CD4-positive, alpha-beta T cell (primary cell): Measurements from ENCODE around the gene AHRR. TPM values are rescaled to one million over a fixed set of nuclear protein-coding genes. Genes with fewer than 3 reads are reported as not detected.

Source experiments
- ATAC-seq: fragments of 200-7000 bp; cut with Tn5 transposase; one replicate; pipeline ENCODE4 v1.10.0; 2022; ENCODE audit warnings: mild to moderate bottlenecking; ENCODE audit not compliant: poor library complexity
- CTCF ChIA-PET: fragments of 350-600 bp; sonication (Branson Sonifier 250); formaldehyde crosslinking; loops from one replicate; lab custom pipeline; 2021; ENCODE audit warnings: antibody characterized with exemption, inconsistent platforms; lab: Charles Lee
- POLR2A ChIA-PET: fragments of 350-600 bp; sonication (Branson Sonifier 250); formaldehyde crosslinking; loops from one replicate; lab custom pipeline; 2021; ENCODE audit warnings: antibody characterized with exemption, inconsistent platforms; lab: Charles Lee
- DNase-seq, 14 experiments: peaks; one replicate each; pipeline ENCODE4 v3.0.0-alpha.2; 2013 to 2020; ENCODE audit warnings: mixed read lengths in 2 of 14
- H3K27ac ChIP-seq, 2 donors: one replicate each; pipeline versions ENCODE4 v1.5.1 to v1.7.0; 2013; ENCODE audit warnings: low read length in 2 of 2, low read depth in 1 of 2, mild to moderate bottlenecking in 1 of 2
- H3K27me3 ChIP-seq, 2 experiments: 1 replicate in 1 of 2; 2 replicates in 1 of 2; pipeline versions ENCODE4 v1.6.1 to v1.7.0; 2013; ENCODE audit warnings: low read length in 2 of 2, control low read depth in 1 of 2, mild to moderate bottlenecking in 1 of 2, moderate library complexity in 1 of 2; ENCODE audit not compliant: insufficient read depth in 2 of 2, control insufficient read depth in 1 of 2
- H3K36me3 ChIP-seq: one replicate; pipeline ENCODE4 v1.6.1; 2013; ENCODE audit warnings: low read length, control low read depth; ENCODE audit not compliant: insufficient read depth
- H3K4me1 ChIP-seq: one replicate; pipeline ENCODE4 v1.6.1; 2013; ENCODE audit warnings: low read length, control low read depth; ENCODE audit not compliant: insufficient read depth
- H3K4me3 ChIP-seq: one replicate; pipeline ENCODE4 v1.5.1; 2013; ENCODE audit warnings: mild to moderate bottlenecking, low read length, moderate library complexity
- H3K9me3 ChIP-seq, 2 experiments: 1 replicate in 1 of 2; 2 replicates in 1 of 2; pipeline versions ENCODE4 v1.6.1 to v1.7.0; 2013; ENCODE audit warnings: low read length in 2 of 2, mild to moderate bottlenecking in 2 of 2, control low read depth in 1 of 2, moderate library complexity in 1 of 2; ENCODE audit not compliant: control insufficient read depth in 1 of 2, insufficient read depth in 1 of 2
- H3K27ac Mint-ChIP-seq: one replicate; pipeline ENCODE4 v1.8.0; 2020; ENCODE audit warnings: mixed read lengths
- H3K27me3 Mint-ChIP-seq: one replicate; pipeline ENCODE4 v1.8.0; 2021; ENCODE audit warnings: mixed read lengths
- H3K36me3 Mint-ChIP-seq: one replicate; pipeline ENCODE4 v1.8.0; 2021; ENCODE audit warnings: low read depth, mixed read lengths
- H3K4me1 Mint-ChIP-seq: one replicate; pipeline ENCODE4 v1.8.0; 2021; ENCODE audit warnings: low read depth, mixed read lengths
- H3K4me3 Mint-ChIP-seq: one replicate; pipeline ENCODE4 v1.8.0; 2020; ENCODE audit warnings: mild to moderate bottlenecking, mixed read lengths
- H3K9me3 Mint-ChIP-seq: one replicate; pipeline ENCODE4 v1.8.0; 2020; ENCODE audit warnings: mixed read lengths
- intact Hi-C, 2 experiments: fragments of 100-400 bp; cut with DNase I in 1 of 2; cut with micrococcal nuclease in 1 of 2; formaldehyde crosslinking; loops; one replicate each; pipeline versions ENCODE4 v1.15.1 to v1.9.0; 2023 to 2025; cut with DNase I, micrococcal nuclease
- total RNA-seq, 174 experiments: library from RNA in 2 of 174; stranded (reverse) in 2 of 174; gene quantifications; one replicate each; pipeline ENCODE4 v1.2.3 and lab custom pipeline; 2021 to 2026
- TF ChIP-seq, protein P1 (sequence below): fragments of 200-600 bp; IDR thresholded peaks from one replicate; pipeline ENCODE4 v1.8.0; 2022; ENCODE audit warnings: antibody characterized with exemption, mild to moderate bottlenecking

Gene AHRR
- total RNA-seq, 2 experiments from 2014 or later, result 0.45 to 0.63 TPM

DNA sequence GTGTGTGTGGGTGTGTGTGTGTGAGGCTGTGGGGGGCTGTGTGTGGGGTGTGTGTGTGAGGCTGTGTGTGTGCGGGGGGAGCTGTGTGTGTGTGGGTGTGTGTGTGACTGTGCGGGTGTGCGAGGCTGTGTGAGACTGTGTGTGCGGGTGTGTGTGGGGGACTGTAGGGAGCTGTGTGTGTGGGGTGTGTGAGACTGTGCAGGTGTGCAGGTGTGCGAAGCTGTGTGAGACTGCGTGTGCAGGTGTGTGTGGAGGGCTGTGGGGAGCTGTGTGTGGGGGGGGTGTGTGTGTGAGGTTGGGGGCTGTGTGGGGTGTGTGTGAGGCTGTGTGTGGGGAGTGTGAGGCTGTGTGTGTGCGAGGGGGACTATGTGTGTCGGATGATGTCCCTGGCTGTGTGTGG, 23.2 kb downstream of the AHRR start:
- DNase-seq (no peak), ATAC-seq (no peak)
- Histone ChIP-seq H3K9me3 (peaks cover 0 to 5% of the 10 kb centered on the region in 2 experiments), H3K36me3 (no peaks in the 10 kb centered on the region), H3K4me1 (peaks cover 11% of the 10 kb centered on the region), H3K27me3 (peaks cover 7 to 12% of the 10 kb centered on the region in 2 experiments), H3K27ac (no peak overlapping the region), H3K4me3 (no peak overlapping the region)
- ChIA-PET POLR2A (interaction anchor here (1.6 kb wide), 1 partner anchor 24 kb away, joined by 7 read pairs; no protein-coding TSS in a partner anchor), CTCF (interaction anchor here (1.0 kb wide), 1 partner anchor 48 kb away, joined by 3 read pairs; no protein-coding TSS in a partner anchor)
- H3K4me3 Mint-ChIP-seq, result no peak overlapping the region
- intact Hi-C loops, result no loop called here
- TF ChIP-seq, protein P1, sequence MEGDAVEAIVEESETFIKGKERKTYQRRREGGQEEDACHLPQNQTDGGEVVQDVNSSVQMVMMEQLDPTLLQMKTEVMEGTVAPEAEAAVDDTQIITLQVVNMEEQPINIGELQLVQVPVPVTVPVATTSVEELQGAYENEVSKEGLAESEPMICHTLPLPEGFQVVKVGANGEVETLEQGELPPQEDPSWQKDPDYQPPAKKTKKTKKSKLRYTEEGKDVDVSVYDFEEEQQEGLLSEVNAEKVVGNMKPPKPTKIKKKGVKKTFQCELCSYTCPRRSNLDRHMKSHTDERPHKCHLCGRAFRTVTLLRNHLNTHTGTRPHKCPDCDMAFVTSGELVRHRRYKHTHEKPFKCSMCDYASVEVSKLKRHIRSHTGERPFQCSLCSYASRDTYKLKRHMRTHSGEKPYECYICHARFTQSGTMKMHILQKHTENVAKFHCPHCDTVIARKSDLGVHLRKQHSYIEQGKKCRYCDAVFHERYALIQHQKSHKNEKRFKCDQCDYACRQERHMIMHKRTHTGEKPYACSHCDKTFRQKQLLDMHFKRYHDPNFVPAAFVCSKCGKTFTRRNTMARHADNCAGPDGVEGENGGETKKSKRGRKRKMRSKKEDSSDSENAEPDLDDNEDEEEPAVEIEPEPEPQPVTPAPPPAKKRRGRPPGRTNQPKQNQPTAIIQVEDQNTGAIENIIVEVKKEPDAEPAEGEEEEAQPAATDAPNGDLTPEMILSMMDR, result no peak
- H3K9me3 Mint-ChIP-seq, result no peaks in the 10 kb centered on the region
- H3K27ac Mint-ChIP-seq, result no peak overlapping the region
- H3K27me3 Mint-ChIP-seq, result peaks cover 30% of the 10 kb centered on the region
- no peaks in the 10 kb centered on the region for H3K36me3 Mint-ChIP-seq
- peaks cover 7% of the 10 kb centered on the region for H3K4me1 Mint-ChIP-seq

DNA sequence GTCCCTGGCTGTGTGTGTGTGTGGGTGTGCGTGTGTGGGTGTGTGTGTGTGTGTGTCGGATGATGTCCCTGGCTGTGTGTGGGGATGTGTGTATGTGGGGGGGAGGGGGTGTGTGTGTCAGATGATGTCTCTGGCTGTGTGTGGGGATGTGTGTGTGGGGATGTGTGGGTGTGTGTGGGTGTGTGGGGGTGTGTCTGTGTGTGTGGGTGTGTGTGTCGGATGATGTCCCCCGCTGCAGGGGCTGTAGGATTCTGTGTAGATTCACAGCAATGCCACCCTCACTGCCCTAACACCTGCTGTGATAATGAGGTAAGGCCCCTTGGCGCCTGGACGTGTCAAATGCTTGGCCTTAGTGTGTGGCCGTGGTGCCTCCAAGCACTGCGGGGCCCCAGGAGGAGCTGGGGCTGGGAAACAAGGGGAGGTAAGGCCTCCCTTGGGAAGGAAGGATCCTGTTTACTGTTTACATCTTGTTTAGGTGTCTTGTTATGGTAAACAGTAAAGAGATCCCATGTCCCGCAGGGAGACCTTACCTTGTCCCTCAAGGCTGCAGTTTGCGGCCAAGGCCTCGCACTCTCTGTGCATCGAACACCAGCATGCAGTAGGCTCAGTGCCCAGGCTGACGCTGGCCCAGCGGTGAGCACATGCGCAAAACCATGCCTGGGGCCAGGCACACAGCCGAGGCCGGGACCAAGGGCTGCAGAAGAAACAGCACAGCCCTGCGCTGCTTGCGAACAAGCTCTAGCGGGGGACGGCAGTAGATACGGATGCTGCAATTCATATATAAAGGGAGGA, 24.1 kb downstream of the AHRR start:
- Mint-ChIP-seq H3K36me3 (no peaks in the 10 kb centered on the region), H3K27me3 (peaks cover 40% of the 10 kb centered on the region), H3K4me1 (peaks cover 7% of the 10 kb centered on the region), H3K27ac (no peak overlapping the region), H3K4me3 (no peak overlapping the region), H3K9me3 (no peaks in the 10 kb centered on the region)
- DNase-seq (no peak), ATAC-seq (no peak)
- H3K27me3 ChIP-seq, result peaks cover 7 to 12% of the 10 kb centered on the region in 2 experiments
- peaks cover 11% of the 10 kb centered on the region for H3K4me1 ChIP-seq
- POLR2A ChIA-PET, result interaction anchor here (1.3 kb wide), 1 partner anchor 26 kb away, joined by 4 read pairs; no protein-coding TSS in a partner anchor
- no peaks in the 10 kb centered on the region for H3K36me3 ChIP-seq
- CTCF ChIA-PET, result no interaction called here
- no peak overlapping the region for H3K27ac ChIP-seq
- peaks cover 0 to 8% of the 10 kb centered on the region in 2 experiments for H3K9me3 ChIP-seq
- H3K4me3 ChIP-seq, result no peak overlapping the region
- TF ChIP-seq, protein P1, result no peak
- intact Hi-C loops, result no loop called here

DNA sequence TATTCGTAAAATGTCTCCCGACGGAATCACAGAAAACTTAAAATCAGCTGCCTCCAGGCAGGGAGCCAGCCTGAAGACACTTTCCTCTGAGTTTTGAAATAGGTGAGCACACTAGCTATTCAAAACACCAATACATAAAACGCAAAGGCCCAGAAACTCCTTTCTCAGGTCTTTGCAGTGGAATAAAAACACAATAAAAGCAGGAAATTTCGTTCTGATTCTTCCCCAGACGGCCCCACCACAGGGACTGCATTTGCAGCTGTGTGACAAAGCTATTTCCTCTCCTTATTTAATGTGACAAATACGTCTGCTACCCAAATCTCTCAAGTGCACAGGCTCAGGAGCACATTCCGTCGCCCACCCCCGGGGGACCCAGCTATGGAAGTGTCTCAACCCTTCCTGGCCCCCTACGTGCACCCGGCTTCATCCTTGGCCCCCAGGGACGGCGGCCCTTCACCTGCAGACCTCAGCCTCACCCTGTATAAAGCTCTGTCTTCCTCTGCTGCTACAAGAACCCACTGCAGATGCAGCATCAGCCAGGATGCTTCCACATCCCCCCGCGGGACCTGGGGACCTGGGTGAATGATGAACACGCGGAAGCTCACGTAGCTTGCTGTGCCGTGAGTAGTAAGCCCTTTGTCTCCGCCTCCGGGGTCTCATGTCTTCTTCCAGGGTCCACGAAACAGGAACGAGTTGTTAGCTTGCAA, 24.9 kb downstream of the AHRR start:
- no peak for ATAC-seq
- Histone ChIP-seq H3K4me1 (peaks cover 11% of the 10 kb centered on the region), H3K27me3 (peaks cover 7 to 12% of the 10 kb centered on the region in 2 experiments), H3K27ac (no peak overlapping the region), H3K9me3 (peaks cover 0 to 8% of the 10 kb centered on the region in 2 experiments), H3K4me3 (no peak overlapping the region), H3K36me3 (no peaks in the 10 kb centered on the region)
- Mint-ChIP-seq H3K27me3 (peaks cover 40% of the 10 kb centered on the region), H3K27ac (no peak overlapping the region), H3K4me1 (peaks cover 7% of the 10 kb centered on the region), H3K4me3 (peak overlapping the region; percentile 60), H3K9me3 (no peaks in the 10 kb centered on the region), H3K36me3 (no peaks in the 10 kb centered on the region)
- POLR2A ChIA-PET, result interaction anchor here (1.3 kb wide), 1 partner anchor 26 kb away, joined by 4 read pairs; no protein-coding TSS in a partner anchor
- CTCF ChIA-PET, result no interaction called here
- DNase-seq, result peak in 1 of 14 experiments; percentile 24
- TF ChIP-seq, protein P1, result no peak
- intact Hi-C loops, result no loop called here
